Body of pancreas (tissue), 4 donors: Measurements from ENCODE around the gene LNPK. TPM values are rescaled to one million over a fixed set of nuclear protein-coding genes. Genes with fewer than 3 reads are reported as not detected.
"Not testable (repeated sequence)": the region's sequence is repeated elsewhere in the genome, so short reads cannot be mapped to it uniquely, and the experiment has no call there.

ENCODE experiments used
- ATAC-seq: fragments of 150-250 bp; one replicate; pipeline ENCODE4 v1.9.1; 2016
- DNase-seq, 4 donors: peaks; one replicate each; pipeline ENCODE4 v3.0.0-alpha.2; 2019
- H3K27ac ChIP-seq, 4 donors: fragments of 200-600 bp; sonication (generic); 1 replicate in 3 of 4; 2 replicates in 1 of 4; pipeline versions ENCODE4 v1.5.1 to v1.6.1; 2016 to 2019; ENCODE audit warnings: mild to moderate bottlenecking in 1 of 4, mixed read lengths in 1 of 4, moderate library complexity in 1 of 4
- H3K27me3 ChIP-seq, 2 donors: fragments of 200-600 bp; sonication (generic); one replicate each; pipeline ENCODE4 v1.6.0; 2016; ENCODE audit warnings: mild to moderate bottlenecking in 1 of 2
- H3K36me3 ChIP-seq, 2 donors: fragments of 200-600 bp; sonication (generic); replicated peaks in 1 of 2; 2 replicates each; pipeline ENCODE4 v1.5.1; 2016; ENCODE audit warnings: low read depth in 2 of 2; ENCODE audit not compliant: insufficient read depth in 1 of 2
- H3K4me1 ChIP-seq: fragments of 200-600 bp; sonication (generic); one replicate; pipeline ENCODE4 v1.6.0; 2016
- H3K4me3 ChIP-seq, 2 donors: fragments of 200-600 bp; sonication (generic); 1 replicate in 1 of 2; 2 replicates in 1 of 2; pipeline ENCODE4 v1.5.1; 2016 to 2019
- H3K9me3 ChIP-seq, 3 donors: fragments of 200-600 bp; sonication (generic); 1 replicate in 2 of 3; 2 replicates in 1 of 3; pipeline ENCODE4 v1.5.1; 2016
- CTCF ChIP-seq, 7 experiments: fragments of 450-650 bp in 4 of 7; fragments of 200-600 bp in 3 of 7; sonication (generic) in 3 of 7; IDR thresholded peaks; one replicate each; pipeline ENCODE4 v1.5.1; 2016 to 2019; ENCODE audit warnings: antibody characterized with exemption in 7 of 7
- POLR2A ChIP-seq, 3 donors: fragments of 450-650 bp; IDR thresholded peaks; one replicate each; pipeline ENCODE4 v1.6.1; 2016; ENCODE audit warnings: antibody characterized with exemption in 3 of 3, mild to moderate bottlenecking in 2 of 3
- WGBS, 2 donors: methylation state at CpG; one replicate each; pipeline ENCODE4 v1.1.5; 2017; 5-methylcytosine and 5-hydroxymethylcytosine counted together
- intact Hi-C: fragments of 100-400 bp; cut with DNase I; formaldehyde crosslinking; loops from one replicate; pipeline ENCODE4 v1.15.1; 2023
- total RNA-seq, 2 donors: library from RNA; depleted of rRNA; stranded (reverse); fragments of >200 nt; gene quantifications; one replicate each; pipeline ENCODE4 v1.1.0, GENCODE V29; 2016

The LNPK gene
- total RNA-seq, 2 donors from 2014 or later = 6.6 to 10.6 TPM

DNA sequence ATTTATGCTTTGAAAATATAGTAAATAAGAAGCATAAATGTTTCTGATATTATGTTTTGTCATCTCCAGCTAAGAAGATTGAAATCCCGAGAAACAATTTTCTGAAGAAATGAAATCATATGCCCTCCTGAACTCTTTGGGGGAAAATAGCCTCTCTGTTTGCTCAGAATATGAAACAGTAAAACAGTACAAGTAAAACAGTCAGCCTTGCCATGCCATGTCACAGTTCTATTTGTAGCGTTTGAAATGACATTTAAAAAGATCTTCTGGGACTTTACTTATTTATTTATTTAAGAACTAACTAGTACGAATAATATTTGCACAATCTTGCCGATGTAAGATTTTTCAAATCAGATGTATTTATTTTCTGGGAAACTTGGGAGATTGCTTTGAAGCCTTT is 98.0 kb downstream of the LNPK start:
- WGBS, 2 donors = 40 to 43% methylated on average over 4 of the region's 4 CpGs
- ATAC-seq = no peak
- intact Hi-C loops = no loop called here

GRCh38 chr2:175903384-175903936 is 98.6 kb downstream of the LNPK start:
- DNase-seq (no peak), ATAC-seq (no peak)
- intact Hi-C loops = no loop called here
- Histone ChIP-seq H3K4me1 (no peaks in the 10 kb centered on the region), H3K4me3 (no peak overlapping the region), H3K9me3 (no peaks in the 10 kb centered on the region), H3K27ac (no peak overlapping the region), H3K27me3 (peaks cover 0 to 4% of the 10 kb centered on the region in 2 donors), H3K36me3 (no peaks in the 10 kb centered on the region)
- TF ChIP-seq CTCF (IDR thresholded peaks at IDR 0.05) (no peak), POLR2A (IDR thresholded peaks at IDR 0.05) (no peak)
- WGBS, 2 donors = 65 to 94% methylated on average over 1 of the region's 1 CpG

More for the DNA sequence above, 98.0 kb downstream of the LNPK start:
- no peaks in the 10 kb centered on the region for H3K4me1 ChIP-seq
- H3K27me3 ChIP-seq = peaks cover 0 to 4% of the 10 kb centered on the region in 2 donors
- TF ChIP-seq POLR2A (IDR thresholded peaks at IDR 0.05) = no peak
- TF ChIP-seq CTCF (IDR thresholded peaks at IDR 0.05) = no peak
- no peaks in the 10 kb centered on the region for H3K36me3 ChIP-seq
- DNase-seq = no peak
- H3K4me3 ChIP-seq = no peak overlapping the region
- H3K27ac ChIP-seq = no peak overlapping the region
- no peaks in the 10 kb centered on the region for H3K9me3 ChIP-seq

GRCh38 chr2:175895957-175896356 is 106.1 kb downstream of the LNPK start:
- H3K4me1 ChIP-seq, intact Hi-C loops, H3K4me3 ChIP-seq, ATAC-seq, H3K9me3 ChIP-seq, H3K27ac ChIP-seq, H3K27me3 ChIP-seq, H3K36me3 ChIP-seq, DNase-seq: not testable (repeated sequence)
- WGBS, 2 donors = 91 to 100% methylated on average over 1 of the region's 1 CpG

- intact Hi-C loops = no loop called here
- H3K4me1 ChIP-seq = no peaks in the 10 kb centered on the region
- ATAC-seq = no peak
- H3K27me3 ChIP-seq = no peaks in the 10 kb centered on the region
- no peak overlapping the region for H3K4me3 ChIP-seq
- no peaks in the 10 kb centered on the region for H3K36me3 ChIP-seq
- WGBS, 2 donors = 66 to 76% methylated on average over 2 of the region's 2 CpGs
- no peak for DNase-seq
- TF ChIP-seq POLR2A (IDR thresholded peaks at IDR 0.05) (no peak), CTCF (IDR thresholded peaks at IDR 0.05) (no peak)
- H3K9me3 ChIP-seq = no peaks in the 10 kb centered on the region
- no peak overlapping the region for H3K27ac ChIP-seq
Measured at GRCh38 chr2:175892046-175892445, 110.0 kb downstream of the LNPK start.

DNA sequence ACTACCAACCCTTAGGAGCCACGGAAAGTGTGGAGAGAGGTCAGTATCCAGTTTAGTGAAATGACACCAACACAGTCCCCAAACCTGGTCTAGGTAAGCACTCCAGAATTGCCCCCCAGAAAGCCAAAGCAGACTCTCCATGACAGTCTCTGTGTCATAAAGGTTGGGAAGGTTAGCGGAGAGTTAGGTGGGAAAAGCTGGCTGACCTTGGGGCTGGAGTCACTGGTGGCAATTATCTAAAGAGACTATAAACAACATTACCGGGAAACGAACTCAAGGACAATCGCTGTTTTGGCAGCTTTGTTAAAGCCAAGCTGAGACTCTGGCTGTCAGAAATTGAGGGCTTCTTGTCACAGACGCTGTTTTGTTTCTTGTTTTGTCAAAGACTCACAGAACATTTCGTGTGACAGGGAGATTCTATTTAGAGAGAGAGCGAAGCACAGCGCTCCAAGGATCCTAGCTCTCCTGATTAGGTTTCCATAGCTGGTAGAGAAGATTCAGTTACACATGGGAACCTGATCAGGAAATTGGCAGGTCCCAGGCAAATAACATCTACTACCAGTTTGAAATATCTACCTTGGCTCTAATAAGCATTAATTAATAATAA is 111.3 kb downstream of the LNPK start:
- 47 to 58% methylated on average over 9 of the region's 9 CpGs for WGBS, 2 donors
- TF ChIP-seq POLR2A (IDR thresholded peaks at IDR 0.05) = no peak
- no peak for TF ChIP-seq CTCF (IDR thresholded peaks at IDR 0.05)

More for the DNA sequence above, 111.3 kb downstream of the LNPK start:
- Histone ChIP-seq H3K4me1 (no peaks in the 10 kb centered on the region), H3K4me3 (no peak overlapping the region), H3K36me3 (no peaks in the 10 kb centered on the region), H3K27ac (no peak overlapping the region), H3K27me3 (no peaks in the 10 kb centered on the region), H3K9me3 (no peaks in the 10 kb centered on the region)
- no peak for ATAC-seq
- DNase-seq = no peak
- intact Hi-C loops = no loop called here
